Measurements from ENCODE around the gene EXOC3L2.

Gene EXOC3L2

GRCh38 chr19:45255611-45256157 is 10.5 kb upstream of the EXOC3L2 start:
- TF ChIP-seq ZFX (IDR thresholded peaks at IDR 0.05; ENCODE audit: borderline replicate concordance) = no peak
- TF ChIP-seq, protein P1, sequence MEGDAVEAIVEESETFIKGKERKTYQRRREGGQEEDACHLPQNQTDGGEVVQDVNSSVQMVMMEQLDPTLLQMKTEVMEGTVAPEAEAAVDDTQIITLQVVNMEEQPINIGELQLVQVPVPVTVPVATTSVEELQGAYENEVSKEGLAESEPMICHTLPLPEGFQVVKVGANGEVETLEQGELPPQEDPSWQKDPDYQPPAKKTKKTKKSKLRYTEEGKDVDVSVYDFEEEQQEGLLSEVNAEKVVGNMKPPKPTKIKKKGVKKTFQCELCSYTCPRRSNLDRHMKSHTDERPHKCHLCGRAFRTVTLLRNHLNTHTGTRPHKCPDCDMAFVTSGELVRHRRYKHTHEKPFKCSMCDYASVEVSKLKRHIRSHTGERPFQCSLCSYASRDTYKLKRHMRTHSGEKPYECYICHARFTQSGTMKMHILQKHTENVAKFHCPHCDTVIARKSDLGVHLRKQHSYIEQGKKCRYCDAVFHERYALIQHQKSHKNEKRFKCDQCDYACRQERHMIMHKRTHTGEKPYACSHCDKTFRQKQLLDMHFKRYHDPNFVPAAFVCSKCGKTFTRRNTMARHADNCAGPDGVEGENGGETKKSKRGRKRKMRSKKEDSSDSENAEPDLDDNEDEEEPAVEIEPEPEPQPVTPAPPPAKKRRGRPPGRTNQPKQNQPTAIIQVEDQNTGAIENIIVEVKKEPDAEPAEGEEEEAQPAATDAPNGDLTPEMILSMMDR (IDR thresholded peaks at IDR 0.05) = no peak

DNA sequence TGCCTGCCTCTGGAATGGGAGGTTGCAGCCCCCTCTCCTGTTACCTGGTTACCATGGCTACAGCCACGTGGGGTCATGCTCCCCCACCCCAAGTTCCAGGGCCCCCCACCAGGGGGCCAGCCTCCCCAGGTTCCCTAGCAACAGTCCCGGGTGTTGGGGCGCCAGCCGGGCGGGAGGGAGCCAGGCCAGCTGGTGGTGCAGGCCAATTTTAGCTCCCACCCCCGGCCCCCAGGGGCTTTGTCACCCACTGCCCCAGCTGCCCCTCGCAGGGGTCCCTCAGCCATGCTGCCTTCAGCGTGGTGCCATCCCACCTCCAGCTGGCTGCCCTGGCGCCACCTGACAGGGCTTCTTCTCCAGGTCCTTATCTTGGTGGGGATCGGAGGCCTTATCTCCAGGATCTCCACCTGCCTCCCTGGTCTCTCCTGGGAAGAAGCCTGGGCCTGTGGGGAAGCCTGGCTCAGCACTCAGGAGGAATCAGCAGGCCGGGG is 8.9 kb upstream of the EXOC3L2 start:
- no peak overlapping the region for H3K27ac ChIP-seq
- TF ChIP-seq ZFX (IDR thresholded peaks at IDR 0.05; ENCODE audit: borderline replicate concordance) = no peak
- TF ChIP-seq, protein P1 (IDR thresholded peaks at IDR 0.05) = no peak

More at GRCh38 chr19:45255611-45256157, 10.5 kb upstream of the EXOC3L2 start:
- no peak overlapping the region for H3K27ac ChIP-seq

GRCh38 chr19:45253396-45254027 is 8.3 kb upstream of the EXOC3L2 start:
- H3K27ac ChIP-seq = no peak overlapping the region
- TF ChIP-seq ZFX (IDR thresholded peaks at IDR 0.05; ENCODE audit: borderline replicate concordance) = no peak
- TF ChIP-seq, protein P1 (IDR thresholded peaks at IDR 0.05) = no peak

- TF ChIP-seq, protein P1 (IDR thresholded peaks at IDR 0.05) = no peak
- TF ChIP-seq ZFX (IDR thresholded peaks at IDR 0.05; ENCODE audit: borderline replicate concordance) = no peak
- H3K27ac ChIP-seq = peak overlapping the region; percentile 34; the same call in 1 of the 2 replicates
Measured at GRCh38 chr19:45251452-45252354, 6.5 kb upstream of the EXOC3L2 start.

GRCh38 chr19:45250832-45251451 is 5.7 kb upstream of the EXOC3L2 start, which contains the start of gene MARK4:
Gene MARK4 (plus strand): TSS chr19:45251271. CDS start chr19:45251589, 318 bp downstream.
- peak within 1 kb of the TSS; percentile 34; the same call in 1 of the 2 replicates for H3K27ac ChIP-seq
- TF ChIP-seq, protein P1 (IDR thresholded peaks at IDR 0.05) = no peak
- no peak for TF ChIP-seq ZFX (IDR thresholded peaks at IDR 0.05; ENCODE audit: borderline replicate concordance)

- H3K27ac ChIP-seq = 0 out of 2 replicates have a peak overlapping the region, but pooled peaks have one; percentile 34
- TF ChIP-seq ZFX (IDR thresholded peaks at IDR 0.05; ENCODE audit: borderline replicate concordance) = no peak
- TF ChIP-seq, protein P1 (IDR thresholded peaks at IDR 0.05) = no peak
Measured at GRCh38 chr19:45250216-45250831, 5.1 kb upstream of the EXOC3L2 start.

Data from 22Rv1 (cell line).